Colonic mucosa (tissue), 4 donors: ENCODE data around the gene SYT12. TPM values are rescaled to one million over a fixed set of nuclear protein-coding genes. Genes with fewer than 3 reads are reported as not detected.

Experiments
- DNase-seq: peaks from one replicate; pipeline ENCODE4 v3.0.0-alpha.2; 2020
- H3K27ac ChIP-seq: fragments of 200-600 bp; one replicate; pipeline ENCODE4 v1.8.0; 2021
- H3K27me3 ChIP-seq: fragments of 200-600 bp; one replicate; pipeline ENCODE4 v1.8.0; 2021
- H3K36me3 ChIP-seq: fragments of 200-600 bp; one replicate; pipeline ENCODE4 v1.8.0; 2021
- H3K4me1 ChIP-seq: fragments of 200-600 bp; one replicate; pipeline ENCODE4 v1.8.0; 2021; ENCODE audit warnings: mild to moderate bottlenecking
- H3K4me3 ChIP-seq: fragments of 200-600 bp; one replicate; pipeline ENCODE4 v1.8.0; 2021
- H3K9ac ChIP-seq, 2 donors: one replicate each; pipeline ENCODE4 v1.7.0; 2013; ENCODE audit warnings: control low read depth in 2 of 2, low read depth in 2 of 2, low read length in 2 of 2
- H3K9me3 ChIP-seq: fragments of 200-600 bp; one replicate; pipeline ENCODE4 v1.8.0; 2021
- CTCF ChIP-seq: fragments of 200-600 bp; IDR thresholded peaks from one replicate; pipeline ENCODE4 v1.8.0; 2022; ENCODE audit warnings: antibody characterized with exemption, mild to moderate bottlenecking
- intact Hi-C: fragments of 100-400 bp; cut with DNase I; formaldehyde crosslinking; loops from one replicate; pipeline ENCODE4 v1.14.1; 2022
- total RNA-seq, 2 donors: library from RNA; stranded (reverse); fragmentation: NEBNext Ultra II Directional in 1 of 2; extraction: Animal tissue kit (Norgen Biotek cat#: 25700) in 1 of 2; gene quantifications; one replicate each; pipeline ENCODE4 v1.2.1, GENCODE V29; 2021
- donor health status: healthy.
- donor health status: DM: no; HTN: no; CAD: no.
- donor health status: DM: no; HTN: no; CAD: no.

Gene SYT12
- total RNA-seq, 2 donors from 2014 or later = 0.29 to 3.4 TPM

- peaks cover 22% of the 10 kb centered on the region for H3K27me3 ChIP-seq
- peaks cover 6% of the 10 kb centered on the region for H3K4me1 ChIP-seq
- no peak for TF ChIP-seq CTCF
- no peaks in the 10 kb centered on the region for H3K36me3 ChIP-seq
- peak; percentile 55 for DNase-seq
- H3K4me3 ChIP-seq = peak overlapping the region; percentile 11
- H3K9ac ChIP-seq = peak overlapping the region in 1 of 2 donors; percentile 35
- intact Hi-C loops = no loop called here
- no peaks in the 10 kb centered on the region for H3K9me3 ChIP-seq
- H3K27ac ChIP-seq = no peak overlapping the region
These were observed 497 bp upstream of the SYT12 start for GRCh38 chr11:67022341-67022933.

GRCh38 chr11:67023957-67024353 lies 1.0 kb downstream of the SYT12 start:
- H3K4me3 ChIP-seq = no peak overlapping the region
- intact Hi-C loops = no loop called here
- peaks cover 6% of the 10 kb centered on the region for H3K4me1 ChIP-seq
- H3K27ac ChIP-seq = no peak overlapping the region
- peaks cover 22% of the 10 kb centered on the region for H3K27me3 ChIP-seq
- TF ChIP-seq CTCF = no peak
- no peaks in the 10 kb centered on the region for H3K36me3 ChIP-seq
- no peak for DNase-seq
- no peaks in the 10 kb centered on the region for H3K9me3 ChIP-seq
- no peak overlapping the region for H3K9ac ChIP-seq

GRCh38 chr11:67024410-67024809 lies 1.5 kb downstream of the SYT12 start:
- Histone ChIP-seq H3K27ac (no peak overlapping the region), H3K4me3 (no peak overlapping the region), H3K27me3 (peaks cover 22% of the 10 kb centered on the region), H3K36me3 (no peaks in the 10 kb centered on the region), H3K9ac (no peak overlapping the region), H3K4me1 (peaks cover 6% of the 10 kb centered on the region), H3K9me3 (no peaks in the 10 kb centered on the region)
- no peak for DNase-seq
- no peak for TF ChIP-seq CTCF
- intact Hi-C loops = no loop called here

GRCh38 chr11:67024966-67025365 lies 2.0 kb downstream of the SYT12 start:
- intact Hi-C loops = no loop called here
- TF ChIP-seq CTCF = no peak
- Histone ChIP-seq H3K9me3 (no peaks in the 10 kb centered on the region), H3K27ac (no peak overlapping the region), H3K9ac (no peak overlapping the region), H3K36me3 (no peaks in the 10 kb centered on the region), H3K27me3 (peaks cover 22% of the 10 kb centered on the region), H3K4me3 (no peak overlapping the region), H3K4me1 (peaks cover 6% of the 10 kb centered on the region)
- no peak for DNase-seq

- H3K27ac ChIP-seq = no peak overlapping the region
- H3K36me3 ChIP-seq = no peaks in the 10 kb centered on the region
- no peak overlapping the region for H3K9ac ChIP-seq
- DNase-seq = no peak
- intact Hi-C loops = no loop called here
- H3K4me3 ChIP-seq = no peak overlapping the region
- H3K27me3 ChIP-seq = peaks cover 22% of the 10 kb centered on the region
- TF ChIP-seq CTCF = no peak
- peaks cover 6% of the 10 kb centered on the region for H3K4me1 ChIP-seq
- no peaks in the 10 kb centered on the region for H3K9me3 ChIP-seq
These were observed 2.8 kb downstream of the SYT12 start for GRCh38 chr11:67025750-67026149.
